Right renal pelvis (tissue), 4 donors: ENCODE data around the gene UBL4A. TPM values are rescaled to one million over a fixed set of nuclear protein-coding genes. Genes with fewer than 3 reads are reported as not detected.

Experiments used
- DNase-seq, 4 donors: peaks; one replicate each; pipeline ENCODE4 v3.0.0-alpha.2; 2013; ENCODE audit warnings: low read depth in 4 of 4, low spot score in 3 of 4, missing footprints in 1 of 4
- polyA plus RNA-seq, 4 donors: library from polyadenylated mRNA; unstranded; fragments of 120-200 nt; gene quantifications; one replicate each; pipeline ENCODE4 v1.2.1, GENCODE V29; 2013; ENCODE audit not compliant: insufficient read length in 4 of 4

UBL4A gene
- polyA plus RNA-seq, 4 donors = 27.7 to 34.8 (median 30.2) TPM

- DNase-seq = no peak
Observed at GRCh38 chrX:154484255-154485149, 1.9 kb downstream of the UBL4A start.

- no peak for DNase-seq
Observed at GRCh38 chrX:154483325-154483724, 3.1 kb downstream of the UBL4A start.

- no peak for DNase-seq
Observed at GRCh38 chrX:154482786-154483185, 3.6 kb downstream of the UBL4A start.

- DNase-seq = no peak
Observed at GRCh38 chrX:154481911-154482601, 4.4 kb downstream of the UBL4A start.

- no peak for DNase-seq
Observed at GRCh38 chrX:154481195-154481594, 5.2 kb downstream of the UBL4A start.

- DNase-seq = peak; percentile 71 to 74 (median 72)
Observed at GRCh38 chrX:154478728-154479622, 7.4 kb downstream of the UBL4A start, which contains the start of gene LAGE3. Gene LAGE3, minus strand, starts transcription at chrX:154479281. Its CDS starts 366 bp downstream, at chrX:154478915.

GRCh38 chrX:154477891-154478477 lies 8.4 kb downstream of the UBL4A start:
- no peak for DNase-seq

- DNase-seq = no peak
Observed at GRCh38 chrX:154476821-154477220, 9.6 kb downstream of the UBL4A start.

- DNase-seq = no peak
Observed at GRCh38 chrX:154473683-154474082, 12.7 kb downstream of the UBL4A start.

GRCh38 chrX:154472685-154473632 lies 13.5 kb downstream of the UBL4A start:
- DNase-seq = no peak

GRCh38 chrX:154471839-154472684 lies 14.4 kb downstream of the UBL4A start:
- DNase-seq = no peak

GRCh38 chrX:154470914-154471568 lies 15.4 kb downstream of the UBL4A start:
- no peak for DNase-seq

GRCh38 chrX:154470434-154470833 lies 16.0 kb downstream of the UBL4A start:
- DNase-seq = no peak

- DNase-seq = no peak
Observed at GRCh38 chrX:154469880-154470279, 16.5 kb downstream of the UBL4A start.

- DNase-seq = no peak
Observed at GRCh38 chrX:154469114-154469513, 17.3 kb downstream of the UBL4A start.

GRCh38 chrX:154468217-154468616 lies 18.2 kb downstream of the UBL4A start:
- no peak for DNase-seq

- no peak for DNase-seq
Observed at GRCh38 chrX:154467556-154467955, 18.9 kb downstream of the UBL4A start.

- no peak for DNase-seq
Observed at GRCh38 chrX:154466907-154467306, 19.5 kb downstream of the UBL4A start.
